Measurements from ENCODE around the gene VN1R2. TPM values are rescaled to one million over a fixed set of nuclear protein-coding genes. Genes with fewer than 3 reads are reported as not detected.

Gene VN1R2
- total RNA-seq, 1 donor from 2014 or later: not detected

GRCh38 chr19:53285087-53285486 is 27.0 kb downstream of the VN1R2 start:
- Mint-ChIP-seq H3K9me3 (peaks cover 40% of the 10 kb centered on the region), H3K4me1 (no peaks in the 10 kb centered on the region), H3K4me3 (no peak overlapping the region), H3K27me3 (ENCODE audit: insufficient read depth, low read depth) (peaks cover 5% of the 10 kb centered on the region), H3K27ac (no peak overlapping the region), H3K36me3 (no peaks in the 10 kb centered on the region)
- Histone ChIP-seq H2AFZ (replicated peaks) (no peak overlapping the region), H3K4me2 (no peak overlapping the region), H3K9me3 (ENCODE audit: low read depth) (no peaks in the 10 kb centered on the region), H3K36me3 (no peaks in the 10 kb centered on the region), H3K9ac (no peak overlapping the region), H3F3A (ENCODE audit: low read depth) (no peaks in the 10 kb centered on the region), H3K27ac (no peak overlapping the region), H3K27me3 (no peaks in the 10 kb centered on the region), H3K4me1 (no peaks in the 10 kb centered on the region), H3K79me2 (ENCODE audit: low read depth) (no peaks in the 10 kb centered on the region), H4K20me1 (ENCODE audit: low read depth) (no peaks in the 10 kb centered on the region), H3K4me3 (no peak overlapping the region)
- TF ChIP-seq, protein P1, sequence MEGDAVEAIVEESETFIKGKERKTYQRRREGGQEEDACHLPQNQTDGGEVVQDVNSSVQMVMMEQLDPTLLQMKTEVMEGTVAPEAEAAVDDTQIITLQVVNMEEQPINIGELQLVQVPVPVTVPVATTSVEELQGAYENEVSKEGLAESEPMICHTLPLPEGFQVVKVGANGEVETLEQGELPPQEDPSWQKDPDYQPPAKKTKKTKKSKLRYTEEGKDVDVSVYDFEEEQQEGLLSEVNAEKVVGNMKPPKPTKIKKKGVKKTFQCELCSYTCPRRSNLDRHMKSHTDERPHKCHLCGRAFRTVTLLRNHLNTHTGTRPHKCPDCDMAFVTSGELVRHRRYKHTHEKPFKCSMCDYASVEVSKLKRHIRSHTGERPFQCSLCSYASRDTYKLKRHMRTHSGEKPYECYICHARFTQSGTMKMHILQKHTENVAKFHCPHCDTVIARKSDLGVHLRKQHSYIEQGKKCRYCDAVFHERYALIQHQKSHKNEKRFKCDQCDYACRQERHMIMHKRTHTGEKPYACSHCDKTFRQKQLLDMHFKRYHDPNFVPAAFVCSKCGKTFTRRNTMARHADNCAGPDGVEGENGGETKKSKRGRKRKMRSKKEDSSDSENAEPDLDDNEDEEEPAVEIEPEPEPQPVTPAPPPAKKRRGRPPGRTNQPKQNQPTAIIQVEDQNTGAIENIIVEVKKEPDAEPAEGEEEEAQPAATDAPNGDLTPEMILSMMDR (IDR thresholded peaks at IDR 0.05): no peak
- no peak for TF ChIP-seq EZH2phosphoT487 (IDR thresholded peaks at IDR 0.05)
- no peak for TF ChIP-seq EZH2 (IDR thresholded peaks at IDR 0.05)
- no peak for DNase-seq (ENCODE audit: low spot score)

- Histone ChIP-seq H2AFZ (replicated peaks) (no peak overlapping the region), H3K27ac (no peak overlapping the region), H4K20me1 (ENCODE audit: low read depth) (no peaks in the 10 kb centered on the region), H3K9ac (no peak overlapping the region), H3K4me1 (no peaks in the 10 kb centered on the region), H3K9me3 (ENCODE audit: low read depth) (no peaks in the 10 kb centered on the region), H3K79me2 (ENCODE audit: low read depth) (no peaks in the 10 kb centered on the region), H3K27me3 (no peaks in the 10 kb centered on the region), H3K36me3 (no peaks in the 10 kb centered on the region), H3K4me2 (no peak overlapping the region), H3K4me3 (no peak overlapping the region), H3F3A (ENCODE audit: low read depth) (peaks cover 9% of the 10 kb centered on the region)
- H3K9me3 Mint-ChIP-seq: peaks cover 54% of the 10 kb centered on the region
- no peaks in the 10 kb centered on the region for H3K36me3 Mint-ChIP-seq
- H3K27me3 Mint-ChIP-seq (ENCODE audit: insufficient read depth, low read depth): peaks cover 4% of the 10 kb centered on the region
- H3K27ac Mint-ChIP-seq: no peak overlapping the region
- DNase-seq (ENCODE audit: low spot score): no peak
- TF ChIP-seq, protein P1 (IDR thresholded peaks at IDR 0.05): no peak
- TF ChIP-seq EZH2phosphoT487 (IDR thresholded peaks at IDR 0.05): no peak
- no peak for TF ChIP-seq EZH2 (IDR thresholded peaks at IDR 0.05)
- no peaks in the 10 kb centered on the region for H3K4me1 Mint-ChIP-seq
- H3K4me3 Mint-ChIP-seq: no peak overlapping the region
Observed at GRCh38 chr19:53290758-53291549, 32.9 kb downstream of the VN1R2 start.

GRCh38 chr19:53294786-53295441 is 36.8 kb downstream of the VN1R2 start:
- no peaks in the 10 kb centered on the region for H3K79me2 ChIP-seq (ENCODE audit: low read depth)
- peak overlapping the region; percentile 86 for H3K27ac ChIP-seq
- H3K9ac ChIP-seq: no peak overlapping the region
- peaks cover 9% of the 10 kb centered on the region for H3F3A ChIP-seq (ENCODE audit: low read depth)
- peak overlapping the region; percentile 55 for H2AFZ ChIP-seq (replicated peaks)
- no peaks in the 10 kb centered on the region for H3K9me3 ChIP-seq (ENCODE audit: low read depth)
- H3K27ac Mint-ChIP-seq: no peak overlapping the region
- peak; percentile 29 for DNase-seq (ENCODE audit: low spot score)
- no peaks in the 10 kb centered on the region for H3K27me3 ChIP-seq
- H3K4me2 ChIP-seq: no peak overlapping the region
- H3K4me1 ChIP-seq: no peaks in the 10 kb centered on the region
- H3K4me3 ChIP-seq: no peak overlapping the region
- no peak overlapping the region for H3K4me3 Mint-ChIP-seq
- H3K27me3 Mint-ChIP-seq (ENCODE audit: insufficient read depth, low read depth): peaks cover 3% of the 10 kb centered on the region
- TF ChIP-seq, protein P1 (IDR thresholded peaks at IDR 0.05): no peak
- TF ChIP-seq EZH2 (IDR thresholded peaks at IDR 0.05): no peak
- TF ChIP-seq EZH2phosphoT487 (IDR thresholded peaks at IDR 0.05): no peak
- H4K20me1 ChIP-seq (ENCODE audit: low read depth): no peaks in the 10 kb centered on the region
- no peaks in the 10 kb centered on the region for H3K4me1 Mint-ChIP-seq
- H3K36me3 ChIP-seq: no peaks in the 10 kb centered on the region
- no peaks in the 10 kb centered on the region for H3K36me3 Mint-ChIP-seq
- peaks cover 40% of the 10 kb centered on the region for H3K9me3 Mint-ChIP-seq
